ENCODE results near the gene ANKS1A. TPM values are rescaled to one million over a fixed set of nuclear protein-coding genes. Genes with fewer than 3 reads are reported as not detected.

Gene ANKS1A
- polyA plus RNA-seq, 3 donors: 1.7 to 8.0 (median 3.1) TPM

- H3K79me2 ChIP-seq (ENCODE audit: insufficient read depth, low read length): no peaks in the 10 kb centered on the region
- H3K4me2 ChIP-seq (replicated peaks; ENCODE audit: extremely low read depth, low read length, poor library complexity, severe bottlenecking): no peak overlapping the region
- Mint-ChIP-seq H3K27ac (peak overlapping the region in 1 of 7 donors; percentile 26), H3K36me3 (peaks cover 57 to 70% of the 10 kb centered on the region in 2 donors), H3K4me3 (no peak overlapping the region), H3K4me1 (peaks cover 15% of the 10 kb centered on the region), H3K9me3 (no peaks in the 10 kb centered on the region), H3K27me3 (ENCODE audit: low read depth in 3 of 3) (peaks cover 0 to 2% (median 0%) of the 10 kb centered on the region in 3 donors)
- intact Hi-C loops (cut with micrococcal nuclease): loop anchor here in 1 of 2 donors (5.0 kb wide), 1 partner anchor 49 kb away; no protein-coding TSS in a partner anchor
- no peak overlapping the region for H3K9ac ChIP-seq (ENCODE audit: insufficient read depth, low read length, poor library complexity, severe bottlenecking)
- H3K27ac ChIP-seq (ENCODE audit: low read depth in 1 of 2, low read length in 2 of 2): no peak overlapping the region
- DNase-seq: no peak
- no peak overlapping the region for H3K4me3 ChIP-seq (replicated peaks in 1 of 3; ENCODE audit: low read depth in 2 of 3, low read length in 3 of 3)
- H4K20me1 ChIP-seq (ENCODE audit: insufficient read depth, low read length): no peaks in the 10 kb centered on the region
- TF ChIP-seq CTCF (IDR thresholded peaks at IDR 0.05): no peak
- no peak overlapping the region for H2AFZ ChIP-seq (ENCODE audit: insufficient read depth, low read depth, low read length, poor library complexity, severe bottlenecking)
- 100% methylated on average over 1 of the region's 2 CpGs for WGBS (ENCODE audit: insufficient coverage)
- peaks cover 5 to 10% of the 10 kb centered on the region in 2 donors for H3K4me1 ChIP-seq (ENCODE audit: control insufficient read depth in 1 of 2, insufficient read depth in 2 of 2, low read length in 2 of 2)
- peaks cover 33 to 87% of the 10 kb centered on the region in 2 donors for H3K36me3 ChIP-seq (replicated peaks in 1 of 2; ENCODE audit: control insufficient read depth in 1 of 2, insufficient read depth in 2 of 2, low read length in 2 of 2)
- no peaks in the 10 kb centered on the region for H3K9me3 ChIP-seq (replicated peaks in 1 of 2; ENCODE audit: control insufficient read depth in 1 of 2, insufficient read depth in 1 of 2, low read length in 2 of 2)
- H3K27me3 ChIP-seq (ENCODE audit: control insufficient read depth in 2 of 2, insufficient read depth in 2 of 2, low read length in 2 of 2): no peaks in the 10 kb centered on the region
Observed at GRCh38 chr6:35018746-35019145, 129.7 kb downstream of the ANKS1A start.

GRCh38 chr6:35019171-35019570 lies 130.1 kb downstream of the ANKS1A start:
- H2AFZ ChIP-seq (ENCODE audit: insufficient read depth, low read depth, low read length, poor library complexity, severe bottlenecking): no peak overlapping the region
- intact Hi-C loops (cut with micrococcal nuclease): loop anchor here in 1 of 2 donors (5.0 kb wide), 1 partner anchor 48 kb away; no protein-coding TSS in a partner anchor
- no peaks in the 10 kb centered on the region for H3K79me2 ChIP-seq (ENCODE audit: insufficient read depth, low read length)
- H4K20me1 ChIP-seq (ENCODE audit: insufficient read depth, low read length): no peaks in the 10 kb centered on the region
- H3K4me1 ChIP-seq (ENCODE audit: control insufficient read depth in 1 of 2, insufficient read depth in 2 of 2, low read length in 2 of 2): peaks cover 4 to 6% of the 10 kb centered on the region in 2 donors
- H3K36me3 ChIP-seq (replicated peaks in 1 of 2; ENCODE audit: control insufficient read depth in 1 of 2, insufficient read depth in 2 of 2, low read length in 2 of 2): peaks cover 33 to 83% of the 10 kb centered on the region in 2 donors
- no peaks in the 10 kb centered on the region for H3K9me3 Mint-ChIP-seq
- peaks cover 61 to 72% of the 10 kb centered on the region in 2 donors for H3K36me3 Mint-ChIP-seq
- H3K9ac ChIP-seq (ENCODE audit: insufficient read depth, low read length, poor library complexity, severe bottlenecking): no peak overlapping the region
- no peak for TF ChIP-seq CTCF (IDR thresholded peaks at IDR 0.05)
- peaks cover 11% of the 10 kb centered on the region for H3K4me1 Mint-ChIP-seq
- H3K27me3 ChIP-seq (ENCODE audit: control insufficient read depth in 2 of 2, insufficient read depth in 2 of 2, low read length in 2 of 2): no peaks in the 10 kb centered on the region
- H3K4me2 ChIP-seq (replicated peaks; ENCODE audit: extremely low read depth, low read length, poor library complexity, severe bottlenecking): no peak overlapping the region
- H3K9me3 ChIP-seq (replicated peaks in 1 of 2; ENCODE audit: control insufficient read depth in 1 of 2, insufficient read depth in 1 of 2, low read length in 2 of 2): no peaks in the 10 kb centered on the region
- no peak overlapping the region for H3K4me3 Mint-ChIP-seq
- 100% methylated on average over 1 of the region's 1 CpG for WGBS (ENCODE audit: insufficient coverage)
- H3K27me3 Mint-ChIP-seq (ENCODE audit: low read depth in 3 of 3): peaks cover 0 to 2% (median 0%) of the 10 kb centered on the region in 3 donors
- H3K4me3 ChIP-seq (replicated peaks in 1 of 3; ENCODE audit: low read depth in 2 of 3, low read length in 3 of 3): no peak overlapping the region
- H3K27ac Mint-ChIP-seq: peak overlapping the region in 1 of 7 donors; percentile 35
- DNase-seq: no peak
- H3K27ac ChIP-seq (ENCODE audit: low read depth in 1 of 2, low read length in 2 of 2): no peak overlapping the region

Measured in CD14-positive monocyte (primary cell).